GM23338 (cell line): ENCODE results near the gene GTPBP1. TPM values are rescaled to one million over a fixed set of nuclear protein-coding genes. Genes with fewer than 3 reads are reported as not detected.

Source experiments
- ATAC-seq: fragments of 200-7000 bp; cut with Tn5 transposase; 3 replicates; pipeline ENCODE4 v1.9.1; 2020
- DNase-seq: peaks from one replicate; pipeline ENCODE4 v3.0.0-alpha.2; 2015; ENCODE audit warnings: low spot score
- H2AFZ ChIP-seq: fragments of 200-600 bp; sonication (generic); 2 replicates; pipeline ENCODE4 v1.8.0; 2016; ENCODE audit warnings: antibody characterized with exemption, mild to moderate bottlenecking, moderate library complexity
- H3F3A ChIP-seq: fragments of 200-600 bp; sonication (generic); replicated peaks from 2 replicates; pipeline ENCODE4 v1.8.0; 2017; ENCODE audit warnings: antibody characterized with exemption, mixed run types, low read depth
- H3K27ac ChIP-seq: fragments of 200-600 bp; sonication (generic); 2 replicates; pipeline ENCODE4 v1.6.1; 2016; ENCODE audit warnings: low read depth
- H3K27me3 ChIP-seq: fragments of 200-600 bp; sonication (generic); 2 replicates; pipeline ENCODE4 v1.8.0; 2016; ENCODE audit warnings: mild to moderate bottlenecking, mixed run types, moderate library complexity; ENCODE audit not compliant: insufficient read depth
- H3K36me3 ChIP-seq: fragments of 200-600 bp; sonication (generic); 2 replicates; pipeline ENCODE4 v1.8.0; 2016; ENCODE audit warnings: mild to moderate bottlenecking; ENCODE audit not compliant: insufficient read depth
- H3K4me1 ChIP-seq: fragments of 200-600 bp; sonication (generic); 2 replicates; pipeline ENCODE4 v1.8.0; 2016; ENCODE audit warnings: mild to moderate bottlenecking, moderate library complexity; ENCODE audit not compliant: insufficient read depth
- H3K4me2 ChIP-seq: fragments of 200-600 bp; sonication (generic); 2 replicates; pipeline ENCODE4 v1.7.1; 2017; ENCODE audit warnings: mixed run types
- H3K4me3 ChIP-seq: fragments of 200-600 bp; sonication (generic); 2 replicates; pipeline ENCODE4 v1.6.1; 2016; ENCODE audit warnings: mixed run types
- H3K79me2 ChIP-seq: fragments of 200-600 bp; sonication (generic); replicated peaks from 2 replicates; pipeline ENCODE4 v1.8.0; 2017; ENCODE audit warnings: mild to moderate bottlenecking; ENCODE audit not compliant: insufficient read depth
- H3K9me2 ChIP-seq: fragments of 200-600 bp; sonication (generic); 2 replicates; pipeline ENCODE4 v1.8.0; 2017; ENCODE audit not compliant: insufficient read depth
- H4K20me1 ChIP-seq: fragments of 200-600 bp; sonication (generic); replicated peaks from 2 replicates; pipeline ENCODE4 v1.8.0; 2017; ENCODE audit warnings: mild to moderate bottlenecking; ENCODE audit not compliant: insufficient read depth
- H3K27ac Mint-ChIP-seq: 2 replicates; pipeline ENCODE4 v1.8.0; 2020; ENCODE audit warnings: inconsistent platforms, mild to moderate bottlenecking, moderate library complexity, mixed read lengths
- H3K27me3 Mint-ChIP-seq: 3 replicates; pipeline ENCODE4 v1.8.0; 2022; ENCODE audit warnings: low read depth, mild to moderate bottlenecking, moderate library complexity, mixed read lengths, inconsistent platforms; ENCODE audit not compliant: insufficient read depth, poor library complexity
- H3K36me3 Mint-ChIP-seq: 3 replicates; pipeline ENCODE4 v1.8.0; 2021; ENCODE audit warnings: low read depth, mild to moderate bottlenecking, inconsistent platforms, moderate library complexity, mixed read lengths
- H3K4me1 Mint-ChIP-seq: 3 replicates; pipeline ENCODE4 v1.8.0; 2020; ENCODE audit warnings: mild to moderate bottlenecking, inconsistent platforms, mixed read lengths
- H3K4me3 Mint-ChIP-seq: 3 replicates; pipeline ENCODE4 v1.8.0; 2021; ENCODE audit warnings: moderate library complexity, mild to moderate bottlenecking, inconsistent platforms, mixed read lengths
- H3K9me3 Mint-ChIP-seq: 3 replicates; pipeline ENCODE4 v1.8.0; 2020; ENCODE audit warnings: moderate library complexity, mild to moderate bottlenecking, inconsistent platforms, mixed read lengths
- CREB1 ChIP-seq: fragments of 250-450 bp; sonication (Bioruptor Pico); IDR thresholded peaks from 2 replicates; pipeline ENCODE4 v1.5.0; 2020; ENCODE audit warnings: low read depth, mild to moderate bottlenecking, moderate library complexity
- EZH2 ChIP-seq: fragments of 200-600 bp; sonication (generic); IDR thresholded peaks from one replicate; pipeline ENCODE4 v1.8.0; 2017; ENCODE audit warnings: antibody characterized with exemption, mild to moderate bottlenecking, low read depth; ENCODE audit not compliant: unreplicated experiment
- NANOG ChIP-seq: IDR thresholded peaks from 2 replicates; pipeline ENCODE4 v1.6.1; 2016; ENCODE audit warnings: antibody characterized with exemption, borderline replicate concordance
- STAT1 ChIP-seq: IDR thresholded peaks from one replicate; pipeline ENCODE4 v1.6.1; 2016; ENCODE audit warnings: antibody characterized with exemption; ENCODE audit not compliant: unreplicated experiment
- ZNF114 ChIP-seq: fragments of 250-450 bp; sonication (Bioruptor Pico); IDR thresholded peaks from 2 replicates; pipeline ENCODE4 v1.5.0; 2020; ENCODE audit warnings: mild to moderate bottlenecking, moderate library complexity
- polyA plus RNA-seq: library from polyadenylated mRNA; unstranded; fragments of >200 nt; fragmentation: Nextera tagmentation; extraction: Ambion mirVana; gene quantifications from 2 replicates; pipeline ENCODE4 v1.2.1, GENCODE V29; 2016
- total RNA-seq: library from RNA; depleted of rRNA; stranded (reverse); fragments of >200 nt; shearing (Covaris generic); gene quantifications from 2 replicates; pipeline ENCODE4 v1.2.3, GENCODE V29; 2014
- TF ChIP-seq, protein P1 (sequence below): fragments of 250-450 bp; sonication (Bioruptor Pico); IDR thresholded peaks from 2 replicates; pipeline ENCODE4 v1.5.0; 2020; ENCODE audit warnings: mild to moderate bottlenecking, moderate library complexity
- TF ChIP-seq, protein P2 (sequence below): IDR thresholded peaks from one replicate; pipeline ENCODE4 v1.6.1; 2018; ENCODE audit warnings: antibody characterized with exemption; ENCODE audit not compliant: unreplicated experiment

The GTPBP1 gene
- total and polyA plus RNA-seq, 2 experiments from 2014 or later: 27.2 to 88.4 TPM

- no peaks in the 10 kb centered on the region for H3K9me2 ChIP-seq
- H3K79me2 ChIP-seq: peaks cover 49% of the 10 kb centered on the region
- Mint-ChIP-seq H3K27ac (no peak overlapping the region), H3K4me1 (peaks cover 32% of the 10 kb centered on the region), H3K9me3 (no peaks in the 10 kb centered on the region), H3K36me3 (peaks cover 11% of the 10 kb centered on the region), H3K27me3 (peaks cover 16% of the 10 kb centered on the region), H3K4me3 (peak overlapping the region; percentile 98)
- no peak overlapping the region for H3K27ac ChIP-seq
- no peaks in the 10 kb centered on the region for H3K36me3 ChIP-seq
- H3K27me3 ChIP-seq: no peaks in the 10 kb centered on the region
- H3K4me3 ChIP-seq: peak overlapping the region; percentile 97
- no peak for TF ChIP-seq NANOG
- no peak for ATAC-seq
- H4K20me1 ChIP-seq: peaks cover 15% of the 10 kb centered on the region
- peaks cover 4% of the 10 kb centered on the region; the same call in 1 of the 2 replicates for H3F3A ChIP-seq
- no peak for DNase-seq
- peak overlapping the region; percentile 95 for H3K4me2 ChIP-seq
- H3K4me1 ChIP-seq: peaks cover 18% of the 10 kb centered on the region
- no peak overlapping the region for H2AFZ ChIP-seq
Measured at GRCh38 chr22:38699143-38699542, 6.6 kb upstream of the GTPBP1 start.

DNA sequence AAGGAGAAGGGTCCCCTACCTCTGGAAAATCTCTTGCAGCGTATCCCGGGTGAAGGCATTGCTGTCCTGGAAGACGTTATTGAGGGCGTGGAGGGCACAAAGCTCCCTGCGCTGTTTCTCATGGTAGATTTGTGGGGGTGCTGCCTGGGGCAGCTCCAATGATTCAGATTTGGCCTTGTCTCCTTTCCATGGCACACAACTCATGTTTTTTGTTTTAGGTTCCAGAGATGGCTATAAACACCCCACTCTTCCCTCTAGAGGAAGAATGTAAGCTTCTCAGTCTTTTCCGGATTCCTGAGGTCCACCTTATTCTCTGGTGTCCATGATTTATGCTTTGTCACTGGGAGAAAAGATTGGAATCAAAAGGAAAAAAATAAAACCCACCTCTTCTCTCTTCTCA lies 6.0 kb upstream of the GTPBP1 start:
- peaks cover 23% of the 10 kb centered on the region for H3K4me1 ChIP-seq

GRCh38 chr22:38700270-38700788 lies 5.4 kb upstream of the GTPBP1 start:
- H2AFZ ChIP-seq: peak overlapping the region; percentile 74; the same call in 1 of the 2 replicates
- H3K36me3 ChIP-seq: no peaks in the 10 kb centered on the region
- H3K79me2 ChIP-seq: peaks cover 44% of the 10 kb centered on the region
- peaks cover 23% of the 10 kb centered on the region for H3K4me1 ChIP-seq
- Mint-ChIP-seq H3K27me3 (peaks cover 21% of the 10 kb centered on the region), H3K4me3 (peak overlapping the region; percentile 98), H3K4me1 (peaks cover 41% of the 10 kb centered on the region), H3K27ac (peak overlapping the region; percentile 89), H3K36me3 (peaks cover 9% of the 10 kb centered on the region; the same call in 2 of the 3 replicates), H3K9me3 (no peaks in the 10 kb centered on the region)
- peak overlapping the region; percentile 95 for H3K4me2 ChIP-seq
- H3F3A ChIP-seq: peaks cover 4% of the 10 kb centered on the region; the same call in 1 of the 2 replicates
- ATAC-seq (peak; percentile 21), DNase-seq (peak; percentile 74)
- no peaks in the 10 kb centered on the region for H3K9me2 ChIP-seq
- H3K27ac ChIP-seq: no peak overlapping the region
- H3K4me3 ChIP-seq: peak overlapping the region; percentile 97
- no peaks in the 10 kb centered on the region for H3K27me3 ChIP-seq
- peaks cover 13% of the 10 kb centered on the region for H4K20me1 ChIP-seq
- no peak for TF ChIP-seq CREB1
- TF ChIP-seq, protein P1, sequence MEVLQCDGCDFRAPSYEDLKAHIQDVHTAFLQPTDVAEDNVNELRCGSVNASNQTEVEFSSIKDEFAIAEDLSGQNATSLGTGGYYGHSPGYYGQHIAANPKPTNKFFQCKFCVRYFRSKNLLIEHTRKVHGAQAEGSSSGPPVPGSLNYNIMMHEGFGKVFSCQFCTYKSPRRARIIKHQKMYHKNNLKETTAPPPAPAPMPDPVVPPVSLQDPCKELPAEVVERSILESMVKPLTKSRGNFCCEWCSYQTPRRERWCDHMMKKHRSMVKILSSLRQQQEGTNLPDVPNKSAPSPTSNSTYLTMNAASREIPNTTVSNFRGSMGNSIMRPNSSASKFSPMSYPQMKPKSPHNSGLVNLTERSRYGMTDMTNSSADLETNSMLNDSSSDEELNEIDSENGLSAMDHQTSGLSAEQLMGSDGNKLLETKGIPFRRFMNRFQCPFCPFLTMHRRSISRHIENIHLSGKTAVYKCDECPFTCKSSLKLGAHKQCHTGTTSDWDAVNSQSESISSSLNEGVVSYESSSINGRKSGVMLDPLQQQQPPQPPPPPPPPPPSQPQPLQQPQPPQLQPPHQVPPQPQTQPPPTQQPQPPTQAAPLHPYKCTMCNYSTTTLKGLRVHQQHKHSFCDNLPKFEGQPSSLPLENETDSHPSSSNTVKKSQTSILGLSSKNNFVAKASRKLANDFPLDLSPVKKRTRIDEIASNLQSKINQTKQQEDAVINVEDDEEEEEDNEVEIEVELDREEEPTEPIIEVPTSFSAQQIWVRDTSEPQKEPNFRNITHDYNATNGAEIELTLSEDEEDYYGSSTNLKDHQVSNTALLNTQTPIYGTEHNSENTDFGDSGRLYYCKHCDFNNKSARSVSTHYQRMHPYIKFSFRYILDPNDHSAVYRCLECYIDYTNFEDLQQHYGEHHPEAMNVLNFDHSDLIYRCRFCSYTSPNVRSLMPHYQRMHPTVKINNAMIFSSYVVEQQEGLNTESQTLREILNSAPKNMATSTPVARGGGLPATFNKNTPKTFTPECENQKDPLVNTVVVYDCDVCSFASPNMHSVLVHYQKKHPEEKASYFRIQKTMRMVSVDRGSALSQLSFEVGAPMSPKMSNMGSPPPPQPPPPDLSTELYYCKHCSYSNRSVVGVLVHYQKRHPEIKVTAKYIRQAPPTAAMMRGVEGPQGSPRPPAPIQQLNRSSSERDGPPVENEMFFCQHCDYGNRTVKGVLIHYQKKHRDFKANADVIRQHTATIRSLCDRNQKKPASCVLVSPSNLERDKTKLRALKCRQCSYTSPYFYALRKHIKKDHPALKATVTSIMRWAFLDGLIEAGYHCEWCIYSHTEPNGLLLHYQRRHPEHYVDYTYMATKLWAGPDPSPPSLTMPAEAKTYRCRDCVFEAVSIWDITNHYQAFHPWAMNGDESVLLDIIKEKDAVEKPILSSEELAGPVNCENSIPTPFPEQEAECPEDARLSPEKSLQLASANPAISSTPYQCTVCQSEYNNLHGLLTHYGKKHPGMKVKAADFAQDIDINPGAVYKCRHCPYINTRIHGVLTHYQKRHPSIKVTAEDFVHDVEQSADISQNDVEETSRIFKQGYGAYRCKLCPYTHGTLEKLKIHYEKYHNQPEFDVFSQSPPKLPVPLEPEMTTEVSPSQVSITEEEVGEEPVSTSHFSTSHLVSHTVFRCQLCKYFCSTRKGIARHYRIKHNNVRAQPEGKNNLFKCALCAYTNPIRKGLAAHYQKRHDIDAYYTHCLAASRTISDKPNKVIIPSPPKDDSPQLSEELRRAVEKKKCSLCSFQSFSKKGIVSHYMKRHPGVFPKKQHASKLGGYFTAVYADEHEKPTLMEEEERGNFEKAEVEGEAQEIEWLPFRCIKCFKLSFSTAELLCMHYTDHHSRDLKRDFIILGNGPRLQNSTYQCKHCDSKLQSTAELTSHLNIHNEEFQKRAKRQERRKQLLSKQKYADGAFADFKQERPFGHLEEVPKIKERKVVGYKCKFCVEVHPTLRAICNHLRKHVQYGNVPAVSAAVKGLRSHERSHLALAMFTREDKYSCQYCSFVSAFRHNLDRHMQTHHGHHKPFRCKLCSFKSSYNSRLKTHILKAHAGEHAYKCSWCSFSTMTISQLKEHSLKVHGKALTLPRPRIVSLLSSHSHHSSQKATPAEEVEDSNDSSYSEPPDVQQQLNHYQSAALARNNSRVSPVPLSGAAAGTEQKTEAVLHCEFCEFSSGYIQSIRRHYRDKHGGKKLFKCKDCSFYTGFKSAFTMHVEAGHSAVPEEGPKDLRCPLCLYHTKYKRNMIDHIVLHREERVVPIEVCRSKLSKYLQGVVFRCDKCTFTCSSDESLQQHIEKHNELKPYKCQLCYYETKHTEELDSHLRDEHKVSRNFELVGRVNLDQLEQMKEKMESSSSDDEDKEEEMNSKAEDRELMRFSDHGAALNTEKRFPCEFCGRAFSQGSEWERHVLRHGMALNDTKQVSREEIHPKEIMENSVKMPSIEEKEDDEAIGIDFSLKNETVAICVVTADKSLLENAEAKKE: no peak
- TF ChIP-seq ZNF114 (CRISPR knock-in tag): no peak
- TF ChIP-seq, protein P2, sequence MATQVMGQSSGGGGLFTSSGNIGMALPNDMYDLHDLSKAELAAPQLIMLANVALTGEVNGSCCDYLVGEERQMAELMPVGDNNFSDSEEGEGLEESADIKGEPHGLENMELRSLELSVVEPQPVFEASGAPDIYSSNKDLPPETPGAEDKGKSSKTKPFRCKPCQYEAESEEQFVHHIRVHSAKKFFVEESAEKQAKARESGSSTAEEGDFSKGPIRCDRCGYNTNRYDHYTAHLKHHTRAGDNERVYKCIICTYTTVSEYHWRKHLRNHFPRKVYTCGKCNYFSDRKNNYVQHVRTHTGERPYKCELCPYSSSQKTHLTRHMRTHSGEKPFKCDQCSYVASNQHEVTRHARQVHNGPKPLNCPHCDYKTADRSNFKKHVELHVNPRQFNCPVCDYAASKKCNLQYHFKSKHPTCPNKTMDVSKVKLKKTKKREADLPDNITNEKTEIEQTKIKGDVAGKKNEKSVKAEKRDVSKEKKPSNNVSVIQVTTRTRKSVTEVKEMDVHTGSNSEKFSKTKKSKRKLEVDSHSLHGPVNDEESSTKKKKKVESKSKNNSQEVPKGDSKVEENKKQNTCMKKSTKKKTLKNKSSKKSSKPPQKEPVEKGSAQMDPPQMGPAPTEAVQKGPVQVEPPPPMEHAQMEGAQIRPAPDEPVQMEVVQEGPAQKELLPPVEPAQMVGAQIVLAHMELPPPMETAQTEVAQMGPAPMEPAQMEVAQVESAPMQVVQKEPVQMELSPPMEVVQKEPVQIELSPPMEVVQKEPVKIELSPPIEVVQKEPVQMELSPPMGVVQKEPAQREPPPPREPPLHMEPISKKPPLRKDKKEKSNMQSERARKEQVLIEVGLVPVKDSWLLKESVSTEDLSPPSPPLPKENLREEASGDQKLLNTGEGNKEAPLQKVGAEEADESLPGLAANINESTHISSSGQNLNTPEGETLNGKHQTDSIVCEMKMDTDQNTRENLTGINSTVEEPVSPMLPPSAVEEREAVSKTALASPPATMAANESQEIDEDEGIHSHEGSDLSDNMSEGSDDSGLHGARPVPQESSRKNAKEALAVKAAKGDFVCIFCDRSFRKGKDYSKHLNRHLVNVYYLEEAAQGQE: no peak
- TF ChIP-seq EZH2: no peak

More for the DNA sequence above, 6.0 kb upstream of the GTPBP1 start:
- ATAC-seq: no peak
- H3K4me3 Mint-ChIP-seq: peak overlapping the region; percentile 98
- peaks cover 13% of the 10 kb centered on the region for H4K20me1 ChIP-seq
- H3K36me3 ChIP-seq: no peaks in the 10 kb centered on the region
- peak overlapping the region; percentile 97 for H3K4me3 ChIP-seq
- TF ChIP-seq STAT1: no peak
- TF ChIP-seq ZNF114 (CRISPR knock-in tag): no peak
- H3K27me3 Mint-ChIP-seq: peaks cover 17% of the 10 kb centered on the region
- DNase-seq: no peak
- H3K27me3 ChIP-seq: no peaks in the 10 kb centered on the region
- H3K27ac Mint-ChIP-seq: no peak overlapping the region
- no peak overlapping the region for H3K27ac ChIP-seq
- peaks cover 49% of the 10 kb centered on the region for H3K79me2 ChIP-seq
- H3K36me3 Mint-ChIP-seq: peaks cover 8% of the 10 kb centered on the region; the same call in 2 of the 3 replicates
- no peaks in the 10 kb centered on the region for H3K9me2 ChIP-seq
- peaks cover 4% of the 10 kb centered on the region; the same call in 1 of the 2 replicates for H3F3A ChIP-seq
- H2AFZ ChIP-seq: peak overlapping the region; percentile 74; the same call in 1 of the 2 replicates
- H3K4me1 Mint-ChIP-seq: peaks cover 36% of the 10 kb centered on the region
- no peaks in the 10 kb centered on the region for H3K9me3 Mint-ChIP-seq
- peak overlapping the region; percentile 95 for H3K4me2 ChIP-seq
